GM21619 (cell line): ENCODE measurements around the gene APEH.
A peak's percentile ranks its signal among the peaks of the same experiment; 100 is the strongest.

Source experiments
- ATAC-seq: cut with Tn5 transposase; IDR thresholded peaks from one replicate; pipeline ENCODE4 v1.9.1; 2021; ENCODE audit not compliant: unreplicated experiment

Gene APEH

DNA sequence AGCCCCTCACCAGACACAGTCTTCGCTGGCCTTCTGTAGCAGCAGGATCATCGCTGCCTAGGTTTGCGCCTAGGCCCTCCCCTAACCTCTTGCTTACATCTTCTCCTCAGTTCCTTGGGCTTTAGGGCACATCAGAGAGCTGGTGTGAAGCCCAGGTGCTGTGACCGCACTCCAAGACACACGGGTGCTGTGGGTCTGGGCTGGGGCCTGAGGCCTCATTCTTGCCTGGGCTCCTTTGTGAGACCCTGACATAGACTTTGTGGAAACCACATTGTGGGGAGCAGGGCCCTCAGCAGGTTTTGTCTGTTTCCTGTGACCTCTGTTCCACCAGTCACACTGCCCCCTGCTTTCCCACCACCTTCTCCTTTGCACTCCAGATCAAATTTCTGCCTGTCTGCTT is 37.3 kb downstream of the APEH start:
- no peak for ATAC-seq

DNA sequence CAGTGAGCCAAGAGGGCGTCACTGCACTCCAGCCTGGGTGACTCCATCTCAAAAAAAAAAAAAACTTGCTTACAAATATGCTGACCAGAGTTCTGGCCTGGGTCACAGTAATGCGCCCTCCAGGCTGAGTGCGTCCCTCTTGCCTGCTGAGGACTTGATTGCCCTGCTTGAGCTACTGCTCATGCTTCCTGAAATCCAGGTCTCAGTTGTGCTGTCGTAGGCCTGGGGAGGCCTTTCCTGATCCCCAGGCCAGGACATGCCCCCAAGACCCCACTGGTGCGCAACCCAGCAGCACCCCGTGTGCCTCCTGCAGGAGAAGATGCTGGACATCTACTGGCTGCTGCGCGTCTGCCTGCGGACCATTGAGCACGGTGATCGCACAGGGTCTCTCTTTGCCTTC is 38.0 kb downstream of the APEH start:
- ATAC-seq: no peak

DNA sequence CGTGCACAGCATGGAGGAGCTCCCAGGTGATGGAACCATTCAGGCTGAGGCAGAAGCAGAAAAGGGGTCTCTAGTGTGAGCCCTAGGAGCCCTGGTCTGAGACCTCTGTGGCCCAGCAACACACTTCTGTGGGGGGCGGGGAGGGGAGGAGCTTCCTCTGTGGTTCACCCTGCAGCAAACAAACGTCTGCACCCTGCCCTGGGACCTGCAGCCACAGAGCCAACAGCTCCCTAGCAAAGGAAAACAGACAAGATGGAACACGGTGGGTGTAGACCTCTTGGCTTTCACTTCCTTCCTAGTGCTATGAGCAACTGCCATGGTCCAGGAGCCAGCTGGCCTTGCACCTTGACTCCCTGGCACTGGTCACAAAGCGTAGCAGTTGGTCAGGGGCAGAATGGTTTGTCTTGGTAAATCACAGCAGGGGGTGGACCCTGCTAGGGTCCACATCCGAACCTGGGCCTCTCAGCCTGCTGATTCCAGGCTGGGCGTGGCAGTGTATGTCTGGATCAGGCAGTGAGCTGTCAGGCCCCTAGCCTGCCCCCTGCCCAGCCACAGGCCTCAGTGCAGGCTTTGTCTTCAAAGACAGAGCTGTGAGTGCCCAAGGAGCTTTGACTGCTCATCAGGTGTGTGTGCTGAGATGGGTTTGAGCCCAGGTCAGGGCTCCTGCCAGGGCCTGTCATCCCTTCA is 38.6 kb downstream of the APEH start:
- ATAC-seq: no peak

DNA sequence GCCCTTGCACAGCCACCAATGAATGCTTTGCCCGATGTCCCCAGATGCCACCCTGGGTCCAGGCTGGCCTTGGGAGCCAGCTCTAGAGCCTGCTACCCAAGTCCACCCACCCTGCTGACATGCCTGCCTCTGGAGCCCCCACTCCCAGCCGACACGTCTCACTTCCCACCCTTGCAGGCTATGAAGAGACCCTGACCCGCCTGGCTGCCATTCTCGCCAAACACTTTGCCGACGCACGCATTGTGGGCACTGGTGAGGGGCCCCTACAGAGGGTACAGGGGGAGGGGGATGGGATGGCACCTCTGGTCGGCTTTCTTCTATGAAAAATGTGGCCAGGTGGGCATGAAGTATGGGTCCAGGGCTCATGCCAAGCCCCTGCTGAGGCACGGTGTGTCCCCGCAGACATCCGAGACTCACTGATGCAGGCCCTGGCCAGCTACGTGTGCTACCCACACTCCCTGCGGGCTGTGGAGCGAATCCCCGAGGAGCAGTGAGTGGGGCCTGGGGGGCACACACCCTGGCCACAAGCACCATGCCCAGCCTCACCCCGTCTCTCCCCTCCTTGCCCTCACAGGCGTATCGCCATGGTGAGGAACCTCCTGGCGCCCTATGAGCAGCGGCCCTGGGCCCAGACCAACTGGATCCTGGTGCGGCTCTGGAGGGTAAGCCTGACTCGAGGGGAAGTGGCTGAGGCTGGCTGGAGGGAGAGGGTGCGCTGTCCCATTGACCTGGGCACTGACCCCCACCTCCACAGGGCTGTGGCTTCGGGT is 39.4 kb downstream of the APEH start:
- ATAC-seq: no peak

DNA sequence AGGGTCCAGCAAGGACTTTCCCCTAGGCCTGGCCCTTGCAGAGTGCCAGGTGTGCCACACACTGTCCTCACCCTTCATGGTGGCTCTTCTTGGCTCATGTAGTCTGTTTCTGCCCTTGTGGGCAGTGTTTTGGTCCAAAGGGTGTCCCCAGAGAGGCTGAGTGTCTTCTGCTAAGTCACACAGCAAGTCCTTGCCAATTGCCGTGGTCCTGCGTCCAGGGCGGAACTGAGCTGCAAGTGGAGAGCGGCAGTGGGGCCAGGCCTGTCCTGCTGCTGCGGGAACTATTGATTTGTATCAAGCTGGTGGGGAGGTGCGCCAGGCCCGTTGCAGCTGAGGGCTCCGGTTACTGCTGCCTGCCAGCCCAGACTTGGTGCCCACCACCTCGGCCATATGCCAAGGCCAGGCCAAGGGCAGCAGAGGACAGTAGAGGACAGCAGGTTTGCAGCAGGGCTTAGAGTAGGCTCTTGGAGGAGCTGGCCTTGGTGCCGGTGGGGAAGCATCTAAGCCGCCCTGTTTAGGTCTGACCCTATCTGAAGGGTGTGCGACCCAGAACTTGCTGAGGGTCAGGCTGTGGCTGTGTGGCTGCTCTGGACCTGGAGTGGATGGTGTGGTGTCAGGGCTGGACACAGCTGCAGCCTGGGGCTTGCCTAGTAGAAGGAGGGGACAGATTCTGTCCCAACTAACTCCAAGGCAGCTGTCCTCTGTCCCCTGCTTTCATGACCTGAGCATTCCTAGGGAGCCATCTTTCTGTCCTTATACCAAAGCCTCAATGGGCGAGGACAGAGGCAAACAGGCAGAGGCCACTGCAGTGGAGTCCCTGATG is 40.8 kb downstream of the APEH start:
- no peak for ATAC-seq

DNA sequence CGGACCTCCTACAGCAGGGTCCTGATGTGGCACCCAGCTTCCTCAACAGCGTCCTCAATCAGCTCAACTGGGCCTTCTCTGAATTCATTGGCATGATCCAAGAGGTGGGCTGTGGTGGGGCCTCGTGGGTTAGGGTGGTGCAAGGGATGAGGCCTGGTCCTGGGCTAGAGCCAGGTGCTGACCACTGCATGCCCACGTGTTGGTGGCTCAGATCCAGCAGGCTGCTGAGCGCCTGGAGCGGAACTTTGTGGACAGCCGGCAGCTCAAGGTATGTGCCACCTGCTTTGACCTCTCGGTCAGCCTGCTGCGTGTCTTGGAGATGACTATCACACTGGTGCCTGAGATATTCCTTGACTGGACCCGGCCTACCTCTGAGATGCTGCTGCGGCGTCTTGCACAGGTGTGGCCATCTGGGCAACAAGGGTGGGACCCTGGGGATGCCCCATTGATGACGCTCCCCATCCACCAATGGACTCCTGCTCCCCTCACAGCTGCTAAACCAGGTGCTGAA is 41.5 kb downstream of the APEH start:
- no peak for ATAC-seq

DNA sequence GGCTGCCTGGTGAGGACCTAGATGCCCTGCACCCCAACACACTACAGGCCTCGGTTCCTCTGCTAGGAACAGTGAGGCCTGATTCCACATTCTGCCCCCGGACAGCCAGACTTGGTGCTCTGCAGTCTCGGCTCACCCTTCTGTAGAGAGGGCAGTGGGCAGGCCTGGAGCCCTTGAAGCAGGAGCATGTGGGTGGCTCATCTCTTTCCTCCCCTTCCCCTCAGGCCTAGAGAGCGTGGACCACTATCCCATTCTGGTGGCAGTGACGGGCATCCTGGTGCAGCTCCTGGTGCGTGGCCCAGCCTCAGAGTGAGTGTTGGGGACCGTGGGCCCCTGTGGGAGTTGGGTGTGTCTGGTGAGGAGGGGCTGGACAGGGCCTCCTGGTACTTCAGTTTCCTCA is 42.0 kb downstream of the APEH start:
- ATAC-seq: no peak

DNA sequence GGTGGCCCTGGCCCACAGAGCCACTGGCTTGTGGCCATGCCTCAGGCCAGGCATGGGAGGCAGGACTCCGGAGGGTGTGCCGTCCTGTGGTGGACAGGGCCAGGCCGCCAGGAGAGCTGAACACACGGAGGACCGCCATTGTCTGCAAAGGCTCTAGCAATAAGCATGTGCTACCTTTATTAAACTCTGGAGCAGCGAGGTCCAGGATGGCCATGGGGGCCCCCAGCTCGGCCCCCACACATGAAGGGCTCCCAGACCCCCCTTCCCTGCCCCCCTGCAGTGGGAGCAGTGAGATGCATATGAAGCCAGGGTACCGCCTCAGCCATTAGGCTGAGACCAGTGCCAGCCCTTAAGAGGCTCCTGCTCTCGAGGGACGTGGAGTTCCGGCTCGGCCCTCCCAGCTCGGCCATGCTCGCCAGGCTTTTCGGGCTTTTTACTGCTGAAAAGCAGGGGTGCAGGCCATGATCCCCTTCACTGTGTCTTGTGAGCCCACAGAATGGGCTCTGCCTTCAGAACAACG is 42.6 kb downstream of the APEH start:
- no peak for ATAC-seq

DNA sequence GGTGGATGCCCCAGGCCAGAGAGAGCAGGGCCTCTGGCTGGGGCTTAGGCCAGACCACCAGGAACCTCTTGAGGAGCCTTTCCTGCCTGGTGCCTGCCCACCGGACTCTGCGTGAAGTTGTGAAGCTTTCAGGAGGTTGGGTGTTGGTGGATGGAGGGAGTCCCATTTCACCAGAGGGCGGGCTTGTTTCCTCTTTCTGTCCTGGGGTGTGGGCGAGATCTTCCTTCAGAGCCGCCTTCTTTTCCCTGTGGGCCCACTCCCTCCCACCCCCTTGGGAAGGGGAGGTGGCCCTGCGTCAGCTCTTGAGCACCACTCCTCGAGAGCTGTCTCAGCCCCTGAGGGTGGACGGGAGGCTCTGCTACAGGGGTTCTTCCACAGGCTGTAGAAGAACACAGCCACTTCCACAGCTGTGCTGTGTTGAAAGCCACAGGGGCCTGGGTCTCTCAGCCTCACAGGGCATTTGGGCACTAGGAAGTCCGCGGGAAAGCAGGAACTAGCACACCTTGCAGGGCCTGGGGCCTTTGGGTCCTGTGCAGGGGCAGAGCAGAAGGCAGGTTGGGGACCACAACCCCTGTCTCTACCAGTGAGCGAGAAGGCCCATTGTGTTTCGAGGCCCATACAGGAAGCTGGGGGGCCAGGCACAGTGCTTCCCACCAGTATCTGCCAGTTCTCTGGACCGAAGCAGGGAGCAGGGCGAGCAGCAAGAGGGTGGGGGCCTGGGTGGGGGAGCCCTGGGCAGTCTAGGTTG is 43.2 kb downstream of the APEH start:
- no peak for ATAC-seq

DNA sequence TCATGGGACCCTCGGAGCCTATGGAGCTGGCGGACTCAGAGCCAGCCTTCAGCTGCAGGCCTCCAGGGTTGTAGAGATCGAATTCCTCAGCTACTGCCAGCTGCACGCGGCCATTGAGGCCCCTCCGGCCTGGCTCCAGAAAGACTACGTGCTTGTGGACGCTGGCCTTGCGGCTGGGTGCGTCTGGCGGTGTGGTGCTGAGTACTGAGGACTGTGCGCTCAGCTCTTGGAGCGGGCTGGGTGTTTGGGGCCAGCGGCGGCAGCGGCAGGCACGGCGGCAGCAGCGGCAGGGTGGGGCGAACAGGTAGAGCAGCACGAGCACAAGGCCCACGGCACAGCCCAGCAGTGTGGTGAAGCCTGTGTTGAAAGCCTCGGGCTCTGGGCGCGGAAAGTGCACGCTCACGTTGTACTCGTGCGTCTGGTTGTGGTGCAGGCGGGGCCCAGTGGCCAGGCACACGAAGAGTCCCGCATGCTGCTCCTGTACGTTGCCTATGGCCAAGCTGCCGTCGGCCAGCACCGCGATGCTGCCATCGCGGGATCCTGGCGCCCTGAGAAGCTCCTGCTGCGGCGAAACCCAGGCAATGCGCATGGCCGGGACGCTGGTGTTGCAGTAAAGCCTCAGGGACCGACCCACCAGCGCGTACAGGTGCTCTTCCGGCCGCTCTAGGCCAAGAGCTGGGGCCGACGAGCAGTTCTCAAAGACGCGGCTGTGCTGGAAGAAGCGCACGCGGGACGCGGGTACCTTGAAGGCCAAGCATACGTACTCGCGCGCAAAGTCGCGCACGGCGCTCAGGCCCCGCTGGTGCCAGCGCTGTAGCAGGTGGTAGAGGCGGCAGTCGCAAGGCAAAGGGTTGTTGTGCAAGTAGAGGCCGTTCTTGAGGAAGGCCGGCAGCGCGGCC is 44.1 kb downstream of the APEH start:
- no peak for ATAC-seq

DNA sequence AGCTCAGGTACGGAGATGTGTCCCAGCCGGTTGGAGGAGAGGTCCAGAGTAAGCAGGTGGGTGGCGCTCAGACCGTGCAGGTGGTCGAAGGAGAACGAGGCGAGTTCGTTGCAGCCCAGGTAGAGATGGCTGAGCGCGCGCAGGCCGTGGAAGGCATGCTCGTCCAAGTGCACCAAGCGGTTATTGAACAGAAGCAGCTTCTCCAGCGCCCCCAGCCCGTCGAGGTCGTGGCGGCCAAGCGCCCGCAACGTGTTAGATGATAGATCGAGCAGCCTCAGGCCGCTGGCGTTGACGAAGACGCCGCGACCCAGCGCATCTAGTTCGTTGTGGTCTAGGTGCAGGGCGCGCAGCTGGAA is 44.7 kb downstream of the APEH start:
- no peak for ATAC-seq

DNA sequence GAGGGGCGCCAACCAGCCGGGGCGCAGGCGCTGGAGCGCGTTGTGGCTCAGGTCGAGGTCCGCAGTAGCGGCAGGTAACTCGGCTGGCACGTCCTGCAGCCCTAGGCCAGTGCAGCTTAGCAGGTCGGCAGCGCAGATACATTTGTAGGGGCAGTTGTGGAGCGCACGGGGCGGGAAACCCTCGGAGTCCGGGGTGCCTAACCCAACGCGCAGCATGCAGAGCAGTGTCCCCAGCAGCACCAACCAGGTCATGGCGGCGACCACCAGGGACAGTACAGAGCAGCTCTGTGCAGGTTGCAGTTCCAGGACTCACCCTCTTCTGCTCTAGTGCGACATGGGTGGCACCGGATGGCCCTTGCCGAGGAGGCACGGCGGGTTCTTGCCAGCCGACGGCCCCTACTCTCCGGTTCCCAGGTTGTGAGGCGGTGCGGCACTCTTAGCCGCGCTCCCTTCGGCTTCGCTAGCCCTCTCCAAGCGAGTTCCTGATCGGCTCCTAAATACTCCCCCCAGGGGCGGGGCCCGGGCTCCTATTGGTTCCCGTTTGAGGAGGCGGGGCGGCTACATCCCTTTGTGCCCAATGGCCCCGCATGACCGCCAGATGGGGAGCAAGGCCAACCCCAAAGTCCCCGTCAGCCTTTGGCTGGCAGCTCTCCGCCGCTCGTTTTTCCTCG is 45.2 kb downstream of the APEH start, which contains the start of gene AMIGO3:
AMIGO3 (minus strand) TSS at position 471 of the 671 bp plus-strand sequence; CDS start at position 252, 219 bp downstream.
- peak; percentile 48 for ATAC-seq

DNA sequence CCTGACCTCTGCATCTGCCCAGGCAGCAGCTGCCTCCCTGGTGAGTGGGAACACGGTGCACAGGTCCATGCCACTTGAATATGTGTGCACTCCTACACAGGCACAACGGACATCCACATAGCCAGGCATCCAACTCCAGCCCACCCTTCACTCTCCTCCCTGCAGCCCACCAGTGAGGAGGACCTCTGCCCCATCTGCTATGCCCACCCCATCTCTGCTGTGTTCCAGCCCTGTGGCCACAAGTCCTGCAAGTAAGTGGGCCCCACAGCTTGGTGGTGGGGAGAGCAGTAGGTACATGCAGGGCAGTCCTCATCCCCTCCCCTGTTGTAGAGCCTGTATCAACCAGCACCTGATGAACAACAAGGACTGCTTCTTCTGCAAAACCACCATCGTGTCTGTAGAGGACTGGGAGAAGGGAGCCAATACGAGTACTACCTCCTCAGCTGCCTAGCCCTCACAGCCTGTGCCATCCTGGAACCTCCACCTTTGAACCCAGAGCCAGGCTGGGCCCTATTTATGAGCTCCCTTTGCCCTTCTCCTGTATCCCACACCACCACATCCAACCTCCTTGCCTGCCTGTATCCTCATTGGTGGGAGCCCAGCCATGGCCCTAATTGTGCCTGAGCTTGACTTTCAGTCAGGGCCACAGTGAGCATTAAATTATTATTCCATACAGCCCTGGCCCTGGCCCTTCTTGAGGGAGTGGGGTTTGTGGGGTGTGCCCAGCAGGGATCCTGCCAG is 46.9 kb downstream of the APEH start:
- ATAC-seq: no peak

DNA sequence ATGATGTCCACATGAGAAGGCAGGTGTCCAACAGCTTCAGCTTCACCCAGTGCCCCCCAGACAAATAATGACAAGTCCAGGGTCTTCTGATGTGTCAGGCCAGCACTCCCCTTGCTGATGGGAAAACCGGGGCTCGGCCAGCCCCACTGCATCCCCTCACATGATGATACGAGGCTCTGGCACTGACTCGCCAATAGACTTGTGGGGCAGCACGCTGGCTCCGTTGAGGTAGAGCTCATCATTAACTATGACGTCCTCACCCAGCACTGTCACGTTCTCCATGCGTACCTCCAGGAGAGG is 47.4 kb downstream of the APEH start:
- ATAC-seq: no peak

DNA sequence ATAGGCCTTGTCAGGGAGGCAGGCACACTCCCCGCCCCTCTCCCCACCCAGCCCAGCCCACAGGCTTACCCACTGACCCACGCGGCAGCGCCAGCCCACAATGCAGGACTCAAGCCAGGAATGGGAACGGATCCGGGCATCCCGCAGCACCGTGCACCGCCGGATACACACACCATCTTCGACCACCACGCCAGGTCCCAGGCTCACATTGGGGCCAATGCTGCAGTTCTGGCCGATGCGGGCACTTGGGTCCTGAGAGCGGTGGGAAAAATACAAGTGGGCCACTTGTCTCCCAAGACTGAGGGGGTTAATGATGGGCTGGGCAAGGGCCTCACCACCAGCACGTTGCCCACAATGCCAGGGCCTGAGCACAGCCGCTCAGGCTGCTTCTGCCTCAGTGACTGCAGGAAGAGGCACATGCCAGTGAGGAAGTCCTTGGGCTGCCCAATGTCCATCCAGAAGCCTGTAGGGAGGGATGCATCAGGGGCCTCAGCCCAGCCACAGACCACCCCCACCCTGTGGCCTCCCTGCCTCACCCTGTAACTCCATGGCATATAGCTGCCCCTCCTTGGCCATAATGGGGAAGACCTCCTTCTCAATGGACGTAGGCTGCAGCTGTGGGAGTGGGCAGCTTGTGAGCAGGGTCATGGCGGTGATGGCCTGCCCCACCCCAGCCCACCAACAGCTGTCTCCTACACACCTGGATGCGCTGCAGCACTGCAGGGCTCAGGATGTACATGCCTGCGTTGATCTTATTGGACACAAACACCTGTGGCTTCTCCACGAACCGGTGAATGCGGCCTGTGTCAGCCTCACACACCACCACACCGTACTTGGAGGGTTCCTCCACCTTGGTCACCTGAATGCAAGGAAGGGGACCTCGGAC is 48.0 kb downstream of the APEH start:
- ATAC-seq: no peak

DNA sequence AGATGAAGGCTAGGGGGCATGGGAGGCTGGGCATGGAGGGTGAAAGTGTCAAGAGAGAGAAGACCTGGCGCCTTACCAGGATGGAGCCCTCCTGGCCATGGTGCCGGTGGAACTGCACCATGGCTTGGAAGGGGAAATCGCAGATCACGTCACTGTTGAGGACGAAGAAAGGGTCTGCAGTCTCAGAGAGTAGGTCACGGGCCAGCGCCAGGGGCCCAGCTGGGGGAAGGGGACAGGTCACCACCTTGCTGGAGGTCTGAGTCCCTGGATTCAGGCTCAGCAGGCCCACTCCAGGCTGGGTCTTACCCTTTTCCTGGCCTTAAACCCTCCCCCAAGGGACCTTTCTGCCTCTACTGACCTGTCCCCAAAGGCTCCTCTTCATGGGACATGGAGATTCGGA is 48.7 kb downstream of the APEH start:
- no peak for ATAC-seq

DNA sequence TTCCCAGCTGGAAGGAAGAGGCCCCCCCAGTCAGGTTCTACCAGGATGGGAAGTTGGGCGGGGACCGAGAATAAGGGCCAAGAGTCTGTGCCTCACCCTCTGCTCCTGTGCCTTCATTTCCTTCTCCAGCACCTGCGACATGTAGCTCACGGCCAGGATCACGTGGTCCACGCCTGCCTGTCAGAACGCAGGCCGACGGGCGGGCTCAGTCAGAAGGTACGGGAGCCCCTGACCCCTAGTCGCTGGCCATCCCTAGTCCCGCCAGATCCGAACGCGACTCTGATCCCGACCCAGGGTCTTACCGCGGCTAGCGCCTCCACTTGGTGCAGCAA is 49.1 kb downstream of the APEH start:
- no peak for ATAC-seq
